ENCODE measurements around the gene TSEN2. TPM values are rescaled to one million over a fixed set of nuclear protein-coding genes. Genes with fewer than 3 reads are reported as not detected.

Gene TSEN2
- total RNA-seq, 1 experiment from 2014 or later = 22.0 TPM

- Histone ChIP-seq H3K23ac (ENCODE audit: insufficient read length, low read depth, low read length) (no peak overlapping the region), H4K5ac (ENCODE audit: insufficient read length, low read depth, low read length) (no peak overlapping the region), H3K56ac (ENCODE audit: insufficient read length, low read depth, low read length) (no peak overlapping the region), H3K4me1 (ENCODE audit: insufficient read depth, low read length) (no peaks in the 10 kb centered on the region), H3K18ac (ENCODE audit: insufficient read length, low read depth, low read length) (no peak overlapping the region), H4K20me1 (ENCODE audit: control insufficient read depth, insufficient read depth, insufficient read length) (no peaks in the 10 kb centered on the region), H3K27ac (ENCODE audit: insufficient read length, low read depth, low read length) (no peak overlapping the region), H3K23me2 (ENCODE audit: insufficient read length, low read depth, low read length, poor library complexity, severe bottlenecking) (no peaks in the 10 kb centered on the region), H2BK5ac (ENCODE audit: insufficient read length, low read length) (no peak overlapping the region), H2BK20ac (ENCODE audit: low read depth, low read length, poor library complexity, severe bottlenecking) (no peak overlapping the region), H4K8ac (replicated peaks; ENCODE audit: insufficient read length, low read depth, low read length) (no peak overlapping the region), H2BK12ac (ENCODE audit: insufficient read length, low read depth, low read length) (no peak overlapping the region), H3K9ac (ENCODE audit: extremely low read depth, insufficient read length, low read length) (no peak overlapping the region), H3K14ac (ENCODE audit: insufficient read depth, low read length) (no peak overlapping the region), H2AK5ac (ENCODE audit: insufficient read length, low read length) (no peak overlapping the region), H4K91ac (ENCODE audit: insufficient read length, low read depth, low read length) (no peak overlapping the region), H2BK120ac (ENCODE audit: low read depth, low read length, poor library complexity, severe bottlenecking) (no peak overlapping the region), H3K4ac (ENCODE audit: low read depth, low read length) (no peak overlapping the region), H2BK15ac (ENCODE audit: low read depth, low read length) (no peak overlapping the region), H3K79me1 (ENCODE audit: insufficient read depth, low read depth, low read length, poor library complexity, severe bottlenecking) (no peaks in the 10 kb centered on the region), H3K27me3 (ENCODE audit: insufficient read depth, low read length) (no peaks in the 10 kb centered on the region), H3K9me3 (ENCODE audit: control insufficient read depth, low read depth, low read length) (no peaks in the 10 kb centered on the region), H3K79me2 (ENCODE audit: insufficient read depth, low read length) (no peaks in the 10 kb centered on the region), H3T11ph (ENCODE audit: low read length) (no peak overlapping the region), H2AFZ (ENCODE audit: low read length) (no peak overlapping the region), H3K4me2 (ENCODE audit: insufficient read depth, insufficient read length, low read length) (no peak overlapping the region)
- Mint-ChIP-seq H3K36me3 (ENCODE audit: insufficient read depth in 1 of 3, low read depth in 3 of 3) (peaks cover 19 to 43% (median 42%) of the 10 kb centered on the region in 3 experiments; a peak in 6 of 7 replicates), H3K4me1 (no peaks in the 10 kb centered on the region; a peak in 1 of 4 replicates), H3K9me3 (no peaks in the 10 kb centered on the region), H3K27me3 (ENCODE audit: low read depth) (no peaks in the 10 kb centered on the region), H3K4me3 (no peak overlapping the region), H3K27ac (no peak overlapping the region)
- no CpG with 5 or more reads among the region's 5 CpGs for WGBS (ENCODE audit: extremely low coverage, insufficient read length, low lambda C conversion rate)
- no peak for DNase-seq
- no peak for TF ChIP-seq CTCF (conservative IDR thresholded peaks at IDR 0.05)
Measured at GRCh38 chr3:12506201-12506709, 22.0 kb downstream of the TSEN2 start.

All from H9 (cell line).